Hair follicular keratinocyte (primary cell): ENCODE data around the gene LCE5A. TPM values are rescaled to one million over a fixed set of nuclear protein-coding genes. Genes with fewer than 3 reads are reported as not detected.

Experiments
- total RNA-seq: library from RNA; depleted of rRNA; stranded (reverse); fragments of >200 nt; gene quantifications from 2 replicates; pipeline ENCODE4 v1.2.3, GENCODE V29; 2015

LCE5A gene
- not detected in 2 replicates for total RNA-seq

GRCh38 chr1:152510503-152510902 is at the start of gene LCE5A:
LCE5A (plus strand) TSS chr1:152510803; CDS start chr1:152511535, 732 bp downstream.

Other genes with a start within 250 kb of the LCE5A start
- 0.08 and 0.16 TPM in 2 replicates for gene FLG, start 185.6 kb upstream of the LCE5A start, total RNA-seq
- not detected in 2 replicates for gene FLG2, start 150.8 kb upstream of the LCE5A start, total RNA-seq
- not detected in 2 replicates for gene CRNN, start 96.5 kb upstream of the LCE5A start, total RNA-seq
- gene CRCT1, start 3.7 kb downstream of the LCE5A start, total RNA-seq = 0.23 and 5.9 TPM in 2 replicates
- 0.68 and 1.6 TPM in 2 replicates for gene LCE3E, start 56.0 kb downstream of the LCE5A start, total RNA-seq
- gene LCE3D, start 69.7 kb downstream of the LCE5A start, total RNA-seq = 6.0 TPM in 1 of 2 replicates, not detected in the other
- gene LCE3C, start 89.4 kb downstream of the LCE5A start, total RNA-seq = not detected in 2 replicates
- gene LCE3B, start 103.0 kb downstream of the LCE5A start, total RNA-seq = not detected in 2 replicates
- not detected in 2 replicates for gene LCE3A, start 112.3 kb downstream of the LCE5A start, total RNA-seq
- gene LCE2D, start 152.6 kb downstream of the LCE5A start, total RNA-seq = not detected in 2 replicates
- not detected in 2 replicates for gene LCE2C, start 164.5 kb downstream of the LCE5A start, total RNA-seq
- gene LCE2B, start 175.3 kb downstream of the LCE5A start, total RNA-seq = not detected in 2 replicates
- gene LCE2A, start 187.5 kb downstream of the LCE5A start, total RNA-seq = not detected in 2 replicates
- gene LCE4A, start 197.4 kb downstream of the LCE5A start, total RNA-seq = not detected in 2 replicates
- gene KPRP, start 247.2 kb downstream of the LCE5A start, total RNA-seq = 0.04 TPM in 1 of 2 replicates, not detected in the other